Prostate gland (tissue), 2 donors: ENCODE results near the gene MCU. TPM values are rescaled to one million over a fixed set of nuclear protein-coding genes. Genes with fewer than 3 reads are reported as not detected.
"Not testable (repeated sequence)": the region's sequence is repeated elsewhere in the genome, so short reads cannot be mapped to it uniquely, and the experiment has no call there.

Source experiments
- DNase-seq: peaks from one replicate; pipeline ENCODE4 v3.0.0-alpha.2; 2019; ENCODE audit warnings: low spot score
- H3K27ac ChIP-seq, 2 donors: fragments of 200-600 bp; sonication (generic); 2 replicates each; pipeline ENCODE4 v1.5.1; 2017 to 2019
- H3K27me3 ChIP-seq: fragments of 200-600 bp; sonication (generic); replicated peaks from 2 replicates; pipeline ENCODE4 v1.5.1; 2019; ENCODE audit not compliant: insufficient read depth
- H3K36me3 ChIP-seq, 2 donors: fragments of 200-600 bp; sonication (generic); 1 replicate in 1 of 2; 2 replicates in 1 of 2; pipeline versions ENCODE4 v1.5.1 to v1.8.1; 2017 to 2019
- H3K4me1 ChIP-seq: fragments of 200-600 bp; sonication (generic); replicated peaks from 2 replicates; pipeline ENCODE4 v1.5.1; 2019
- H3K4me3 ChIP-seq, 2 donors: fragments of 200-600 bp; sonication (generic); 2 replicates each; pipeline ENCODE4 v1.5.1; 2017 to 2019
- H3K9me3 ChIP-seq: fragments of 200-600 bp; sonication (generic); 2 replicates; pipeline ENCODE4 v1.5.1; 2017
- CTCF ChIP-seq, 4 experiments: fragments of 200-600 bp in 2 of 4; fragments of 450-650 bp in 2 of 4; sonication (generic) in 2 of 4; IDR thresholded peaks; 1 replicate in 3 of 4; 2 replicates in 1 of 4; pipeline ENCODE4 v1.5.1; 2016 to 2019; ENCODE audit warnings: antibody characterized with exemption in 4 of 4, mild to moderate bottlenecking in 2 of 4, moderate library complexity in 2 of 4
- POLR2A ChIP-seq: fragments of 450-650 bp; IDR thresholded peaks from one replicate; pipeline ENCODE4 v1.6.1; 2016; ENCODE audit warnings: antibody characterized with exemption, mild to moderate bottlenecking
- POLR2AphosphoS5 ChIP-seq: sonication (generic); formaldehyde crosslinking; IDR thresholded peaks from one replicate; pipeline ENCODE4 v1.6.1; 2017; ENCODE audit warnings: antibody characterized with exemption
- WGBS: methylation state at CpG from one replicate; pipeline ENCODE4 v1.1.5; 2018; 5-methylcytosine and 5-hydroxymethylcytosine counted together
- intact Hi-C: fragments of 100-400 bp; cut with DNase I; formaldehyde crosslinking; loops from one replicate; pipeline ENCODE4 v1.14.2; 2022
- total RNA-seq, 2 donors: library from RNA; depleted of rRNA; stranded (reverse); fragments of >200 nt; gene quantifications; one replicate each; pipeline ENCODE4 v1.1.0, GENCODE V29; 2016

MCU gene
- total RNA-seq, 2 donors from 2014 or later: 11.0 to 24.2 TPM

- DNase-seq: no peak
- WGBS: 94% methylated on average over 1 of the region's 1 CpG
- Histone ChIP-seq H3K36me3 (no peaks in the 10 kb centered on the region), H3K4me3 (no peak overlapping the region), H3K27ac (no peak overlapping the region), H3K27me3 (no peaks in the 10 kb centered on the region), H3K4me1 (no peaks in the 10 kb centered on the region), H3K9me3 (no peaks in the 10 kb centered on the region)
- TF ChIP-seq POLR2A (no peak), POLR2AphosphoS5 (no peak), CTCF (IDR thresholded peaks at IDR 0.05) (no peak)
- intact Hi-C loops: no loop called here
Measured at GRCh38 chr10:72673280-72673679, 18.7 kb upstream of the MCU start.

- H3K27me3 ChIP-seq, H3K36me3 ChIP-seq, H3K4me3 ChIP-seq, H3K9me3 ChIP-seq, H3K27ac ChIP-seq, H3K4me1 ChIP-seq, DNase-seq, intact Hi-C loops: not testable (repeated sequence)
- WGBS: 97% methylated on average over 5 of the region's 5 CpGs
Measured at GRCh38 chr10:72674174-72674573, 17.8 kb upstream of the MCU start.

- TF ChIP-seq POLR2AphosphoS5 (no peak), POLR2A (no peak), CTCF (IDR thresholded peaks at IDR 0.05) (no peak)
- no peak for DNase-seq
- WGBS: 93% methylated on average over 4 of the region's 4 CpGs
- H3K27ac ChIP-seq: no peak overlapping the region
- H3K9me3 ChIP-seq: no peaks in the 10 kb centered on the region
- intact Hi-C loops: no loop called here
- H3K36me3 ChIP-seq: no peaks in the 10 kb centered on the region
- H3K4me3 ChIP-seq: no peak overlapping the region
- no peaks in the 10 kb centered on the region for H3K27me3 ChIP-seq
- no peaks in the 10 kb centered on the region for H3K4me1 ChIP-seq
Measured at GRCh38 chr10:72679838-72680241, 12.1 kb upstream of the MCU start.

- Histone ChIP-seq H3K4me3 (no peak overlapping the region), H3K27me3 (no peaks in the 10 kb centered on the region), H3K9me3 (no peaks in the 10 kb centered on the region), H3K4me1 (no peaks in the 10 kb centered on the region), H3K36me3 (no peaks in the 10 kb centered on the region), H3K27ac (no peak overlapping the region)
- WGBS: 34% methylated on average over 6 of the region's 6 CpGs
- DNase-seq: no peak
- intact Hi-C loops: no loop called here
- TF ChIP-seq CTCF (IDR thresholded peaks at IDR 0.05) (no peak), POLR2AphosphoS5 (no peak), POLR2A (no peak)
Measured at GRCh38 chr10:72682638-72683037, 9.3 kb upstream of the MCU start.

DNA sequence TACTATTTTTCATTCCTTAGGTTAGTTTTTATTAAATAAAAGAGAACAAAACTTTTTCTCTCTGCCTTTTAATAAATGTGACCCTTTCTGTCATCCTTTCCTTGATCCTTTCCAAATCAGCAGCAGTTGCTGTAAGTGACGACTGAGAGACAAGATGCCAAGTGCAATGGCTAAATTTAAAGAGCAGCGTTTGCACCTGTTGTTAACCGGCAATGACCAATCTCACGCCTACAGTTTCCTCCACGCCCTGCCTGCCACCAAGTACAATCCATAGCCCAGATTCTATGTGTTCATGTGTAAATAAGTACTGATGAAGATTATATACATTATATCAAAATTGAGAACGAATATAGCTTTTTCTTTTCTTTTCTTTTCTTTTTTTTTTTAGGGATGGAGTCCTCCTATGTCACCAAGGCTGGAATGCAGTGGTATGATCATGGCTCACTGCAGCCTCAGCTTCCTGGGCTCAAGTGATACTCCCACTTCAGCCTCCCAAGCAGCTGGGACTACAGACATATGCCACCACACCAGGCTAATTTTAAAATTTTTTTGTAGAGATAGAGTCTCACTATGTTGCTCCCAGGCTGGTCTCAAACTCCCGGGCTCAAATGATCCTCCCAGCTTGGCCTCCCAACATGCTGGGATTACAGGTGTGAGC lies 6.5 kb upstream of the MCU start:
- Histone ChIP-seq H3K27ac (no peak overlapping the region), H3K4me3 (no peak overlapping the region), H3K27me3 (no peaks in the 10 kb centered on the region), H3K36me3 (no peaks in the 10 kb centered on the region), H3K9me3 (no peaks in the 10 kb centered on the region), H3K4me1 (no peaks in the 10 kb centered on the region)
- no peak for DNase-seq
- intact Hi-C loops: no loop called here
- 90% methylated on average over 7 of the region's 7 CpGs for WGBS
- TF ChIP-seq CTCF (IDR thresholded peaks at IDR 0.05) (no peak), POLR2A (no peak), POLR2AphosphoS5 (no peak)

DNA sequence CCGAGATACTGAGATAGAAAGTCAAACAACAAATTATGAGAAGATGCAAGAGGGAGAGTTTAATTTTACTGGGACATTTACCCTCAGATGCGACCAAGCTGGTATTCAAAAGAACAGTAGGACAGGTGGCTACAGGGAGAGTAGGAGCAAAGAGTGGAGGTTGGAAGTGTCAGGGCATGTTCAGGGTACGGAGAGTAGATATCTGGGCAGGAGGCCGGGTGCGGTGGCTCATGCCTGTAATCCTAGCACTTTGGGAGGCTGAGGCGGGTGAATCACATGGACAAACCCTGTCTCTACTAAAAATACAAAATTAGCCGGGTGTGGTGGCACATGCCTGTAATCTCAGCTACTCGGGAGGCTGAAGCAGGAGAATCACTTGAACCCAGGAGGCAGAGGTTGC lies 5.5 kb upstream of the MCU start:
- H3K4me3 ChIP-seq, H3K4me1 ChIP-seq, intact Hi-C loops, H3K27me3 ChIP-seq, H3K36me3 ChIP-seq, H3K27ac ChIP-seq, H3K9me3 ChIP-seq, DNase-seq: not testable (repeated sequence)
- WGBS: 92% methylated on average over 8 of the region's 8 CpGs
